GM18517 (cell line): ENCODE measurements around the gene GTSE1.

Source experiments
- ATAC-seq: cut with Tn5 transposase; IDR thresholded peaks from one replicate; pipeline ENCODE4 v1.9.1; 2021; ENCODE audit warnings: mild to moderate bottlenecking, moderate library complexity; ENCODE audit not compliant: unreplicated experiment

The GTSE1 gene

DNA sequence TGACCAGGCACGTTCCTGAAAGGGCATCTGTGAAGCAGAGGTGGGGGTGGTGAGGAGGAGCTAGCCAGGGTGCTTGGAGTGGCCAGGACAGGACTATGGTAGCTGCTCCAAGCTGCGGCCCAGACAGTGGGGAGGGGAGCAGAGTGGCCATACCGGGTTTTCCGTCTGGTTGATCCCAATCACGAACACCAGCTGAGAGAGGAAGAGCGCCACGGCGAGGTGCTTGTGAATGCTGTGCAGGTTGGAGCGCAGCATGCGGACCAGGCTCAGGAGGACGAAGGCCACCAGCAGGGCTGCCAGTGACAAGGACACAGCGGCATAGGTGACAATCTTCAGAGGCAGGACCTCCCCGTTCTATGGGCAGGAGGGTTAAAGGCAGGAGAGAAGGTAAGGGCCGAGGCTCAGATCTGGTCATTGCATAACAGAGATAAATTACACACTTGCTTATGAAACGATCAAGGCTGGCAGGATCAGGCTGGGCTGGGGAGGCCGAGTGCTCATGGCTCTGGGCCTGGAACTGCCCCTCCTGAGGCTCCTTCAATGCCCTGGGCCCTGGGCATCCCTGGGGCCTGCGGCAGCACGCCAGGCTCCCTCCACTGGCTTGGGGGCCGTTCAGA is 80.3 kb downstream of the GTSE1 start:
- no peak for ATAC-seq

DNA sequence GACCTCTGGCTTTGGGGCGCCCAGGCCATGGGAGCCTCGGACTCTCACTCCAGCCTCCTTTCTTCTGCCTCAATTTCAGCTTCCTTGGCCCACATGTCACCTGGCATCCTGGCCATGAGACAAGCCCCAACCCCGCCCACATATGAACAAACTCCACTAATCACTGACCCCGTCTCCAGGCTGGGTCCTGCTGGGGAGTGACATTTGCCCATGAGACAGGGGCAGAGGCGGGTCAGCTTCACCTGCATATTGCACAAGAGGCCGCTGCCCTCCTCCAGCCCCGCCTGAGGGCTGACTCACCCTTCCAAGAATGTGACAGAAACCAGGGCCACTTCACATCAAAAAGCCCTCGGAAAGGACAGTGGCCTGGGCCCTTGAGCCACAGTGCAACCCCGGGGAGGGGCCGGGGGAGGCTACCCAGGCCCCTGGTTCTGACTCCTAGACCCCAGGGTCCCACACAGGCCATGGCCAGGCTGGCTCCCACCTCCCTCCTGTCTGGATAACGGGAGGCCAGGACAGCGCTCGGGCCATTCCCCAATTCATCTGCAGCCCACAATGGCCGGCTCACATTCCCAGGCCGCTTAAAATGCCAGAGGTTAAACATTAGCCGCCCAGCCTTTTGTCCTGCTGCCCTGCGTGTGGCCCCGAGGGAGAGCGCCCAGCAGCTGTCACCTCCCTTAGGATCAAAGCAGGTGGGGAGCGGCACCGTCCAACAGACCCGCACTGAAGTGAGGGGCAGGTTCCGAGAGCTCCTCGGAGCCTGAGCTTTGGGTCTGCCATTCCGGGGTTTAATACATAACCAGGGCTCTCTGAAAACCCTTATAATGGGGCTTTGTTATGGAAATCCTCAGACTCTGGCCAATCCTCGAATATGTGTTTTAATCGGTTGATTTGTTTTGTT is 81.1 kb downstream of the GTSE1 start:
- no peak for ATAC-seq

DNA sequence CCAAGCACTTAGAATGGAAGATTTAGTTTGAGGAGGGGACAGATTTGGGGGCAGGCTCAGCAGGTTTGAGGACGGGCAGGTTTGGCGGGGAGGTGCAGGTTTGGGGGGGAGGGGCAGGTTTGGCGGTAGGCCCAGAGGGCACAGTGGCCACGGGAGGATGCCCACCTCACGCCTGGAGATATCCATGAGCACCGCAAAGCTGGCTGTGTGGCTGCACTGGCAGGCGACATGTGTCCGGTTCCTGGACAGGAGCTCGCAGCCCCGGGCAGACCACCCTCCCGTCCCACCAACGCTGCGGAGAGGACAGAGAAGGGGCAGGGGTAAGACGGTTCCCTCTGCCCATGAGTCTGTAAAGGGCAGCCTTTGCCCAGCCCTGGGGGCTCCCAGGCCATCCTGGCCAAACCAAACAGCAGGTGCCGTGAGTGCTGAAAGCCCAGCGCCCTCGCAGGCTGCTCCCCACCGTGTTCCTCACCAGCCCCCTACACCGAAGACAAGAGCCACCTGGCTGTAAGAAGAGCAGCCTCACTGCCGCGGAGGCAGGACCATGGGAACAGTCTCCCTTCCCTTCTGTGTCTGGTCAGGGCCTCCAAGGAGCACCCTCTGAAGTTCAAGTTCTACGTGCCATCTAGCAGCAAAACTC is 81.9 kb downstream of the GTSE1 start:
- no peak for ATAC-seq

DNA sequence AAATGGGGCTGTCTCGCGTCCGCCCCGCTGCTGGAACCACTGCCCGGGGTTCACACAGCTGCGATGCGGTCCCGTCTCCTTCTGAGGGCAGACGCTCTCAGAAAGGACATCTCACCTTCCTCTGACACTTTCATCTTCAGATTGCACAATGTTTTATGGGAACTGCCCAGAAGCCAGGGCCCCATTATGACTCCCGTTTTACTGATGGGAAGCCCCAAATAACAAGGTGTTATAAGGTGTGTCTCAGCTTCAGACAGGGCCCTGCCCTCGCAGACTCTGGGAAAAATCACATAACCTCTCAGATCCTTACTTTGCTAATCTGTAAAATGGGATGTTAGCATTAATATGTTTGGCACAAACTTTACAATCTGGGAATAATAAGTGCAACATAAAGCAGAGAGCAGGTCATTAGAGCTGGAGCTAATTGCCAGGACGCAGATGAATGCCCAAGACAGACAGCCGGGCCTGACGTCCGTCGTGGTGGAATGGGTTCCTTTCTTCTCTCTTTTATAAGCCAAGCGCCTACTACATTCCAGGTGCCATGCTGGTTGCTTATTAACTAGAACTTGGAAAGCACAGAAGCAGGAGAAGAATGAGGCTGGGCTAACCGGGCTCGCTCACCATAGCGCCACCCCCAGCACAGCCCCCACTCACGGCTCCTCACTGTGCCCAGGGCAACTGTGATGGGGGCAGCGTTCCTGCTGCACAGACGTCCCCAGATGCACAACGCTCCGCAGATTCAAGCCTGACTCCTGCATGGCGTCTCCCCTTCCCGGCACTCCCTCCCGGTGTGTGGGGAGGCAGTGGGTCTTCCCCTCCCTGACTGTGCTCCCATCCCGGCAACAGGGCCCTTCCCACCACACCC is 82.6 kb downstream of the GTSE1 start:
- ATAC-seq, result no peak

DNA sequence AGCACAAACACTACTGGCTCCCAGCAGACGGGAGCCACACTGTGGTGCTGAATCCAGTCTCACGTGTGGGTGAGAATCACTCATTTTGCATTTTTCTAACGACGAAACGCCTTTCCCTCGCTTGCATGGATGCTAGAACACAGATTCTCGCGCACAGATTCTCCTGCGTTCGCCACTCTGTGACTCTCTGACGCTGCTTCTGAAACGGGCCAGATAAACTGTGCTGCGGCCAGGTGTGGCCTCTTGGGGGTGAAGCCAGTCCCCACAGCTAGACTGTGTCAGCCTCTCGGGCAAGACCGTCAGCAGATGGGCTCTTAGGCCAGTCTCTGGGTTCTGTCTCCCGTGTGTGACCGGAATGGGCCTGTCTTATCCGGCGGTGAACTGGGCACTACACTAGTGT is 83.4 kb downstream of the GTSE1 start:
- ATAC-seq, result no peak
